GM13977 (cell line): ENCODE measurements around the gene RPS29.

Source experiments
- DNase-seq: peaks from one replicate; pipeline ENCODE4 v3.0.0; 2012; ENCODE audit warnings: low spot score
- in situ Hi-C: fragments of 300-500 bp; cut with MboI; formaldehyde crosslinking; loops from one replicate; pipeline ENCODE4 v1.12.0; 2022; ENCODE audit warnings: low sequenced_read_pairs, low pct_unique_long_range_greater_than_20kb, mixed read lengths, inconsistent platforms; ENCODE audit not compliant: unreplicated experiment
- TF ChIP-seq, protein P1 (sequence below): IDR thresholded peaks from 2 replicates; pipeline ENCODE4 v1.5.1; 2012; ENCODE audit warnings: mild to moderate bottlenecking, control low read depth; ENCODE audit not compliant: insufficient read depth; ENCODE audit errors: extremely low read depth, missing control alignments

Gene RPS29

DNA sequence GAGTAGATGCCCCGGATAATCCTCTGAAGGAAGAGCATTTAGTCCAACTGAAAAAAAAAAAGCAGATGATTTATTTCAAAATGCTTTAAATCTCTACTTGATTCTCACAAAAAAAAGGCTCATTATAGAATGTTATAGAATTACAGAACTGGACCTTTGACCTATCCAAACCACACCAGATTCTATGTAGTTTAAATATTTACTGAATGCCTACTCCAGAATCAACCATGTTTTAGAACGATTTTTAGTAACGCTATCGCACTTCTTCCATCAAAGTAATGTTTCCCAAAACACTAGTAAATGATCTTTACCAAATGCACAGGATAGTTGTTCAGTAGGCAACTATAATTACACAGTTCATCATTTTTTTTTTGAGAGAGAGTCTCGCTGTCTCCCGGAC is 2.6 kb downstream of the RPS29 start:
- in situ Hi-C loops = no loop called here
- TF ChIP-seq, protein P1, sequence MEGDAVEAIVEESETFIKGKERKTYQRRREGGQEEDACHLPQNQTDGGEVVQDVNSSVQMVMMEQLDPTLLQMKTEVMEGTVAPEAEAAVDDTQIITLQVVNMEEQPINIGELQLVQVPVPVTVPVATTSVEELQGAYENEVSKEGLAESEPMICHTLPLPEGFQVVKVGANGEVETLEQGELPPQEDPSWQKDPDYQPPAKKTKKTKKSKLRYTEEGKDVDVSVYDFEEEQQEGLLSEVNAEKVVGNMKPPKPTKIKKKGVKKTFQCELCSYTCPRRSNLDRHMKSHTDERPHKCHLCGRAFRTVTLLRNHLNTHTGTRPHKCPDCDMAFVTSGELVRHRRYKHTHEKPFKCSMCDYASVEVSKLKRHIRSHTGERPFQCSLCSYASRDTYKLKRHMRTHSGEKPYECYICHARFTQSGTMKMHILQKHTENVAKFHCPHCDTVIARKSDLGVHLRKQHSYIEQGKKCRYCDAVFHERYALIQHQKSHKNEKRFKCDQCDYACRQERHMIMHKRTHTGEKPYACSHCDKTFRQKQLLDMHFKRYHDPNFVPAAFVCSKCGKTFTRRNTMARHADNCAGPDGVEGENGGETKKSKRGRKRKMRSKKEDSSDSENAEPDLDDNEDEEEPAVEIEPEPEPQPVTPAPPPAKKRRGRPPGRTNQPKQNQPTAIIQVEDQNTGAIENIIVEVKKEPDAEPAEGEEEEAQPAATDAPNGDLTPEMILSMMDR = no peak
- DNase-seq = no peak

GRCh38 chr14:49582113-49582977 is 3.8 kb downstream of the RPS29 start:
- DNase-seq = no peak
- in situ Hi-C loops = no loop called here
- TF ChIP-seq, protein P1 = no peak

GRCh38 chr14:49581209-49582112 is 4.7 kb downstream of the RPS29 start:
- TF ChIP-seq, protein P1 = no peak
- in situ Hi-C loops = no loop called here
- no peak for DNase-seq

DNA sequence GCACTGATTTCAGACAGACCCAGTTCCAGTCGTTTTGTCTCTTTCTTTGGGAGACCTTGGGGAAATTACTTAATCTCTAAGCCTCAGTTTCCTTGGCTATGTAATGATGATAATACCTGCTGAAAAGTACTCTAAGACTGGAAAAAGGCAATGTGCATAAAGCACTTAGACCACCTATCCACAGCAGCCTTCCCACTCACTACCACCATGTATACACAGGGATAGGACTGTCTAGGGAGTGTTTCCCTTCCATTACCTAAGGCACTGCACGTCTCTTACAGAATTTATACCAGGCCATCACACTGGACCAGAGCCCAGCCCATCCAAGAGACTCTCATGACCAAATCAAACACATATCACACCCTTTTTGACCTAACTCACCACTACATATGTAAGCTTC is 6.3 kb downstream of the RPS29 start:
- TF ChIP-seq, protein P1 = no peak
- DNase-seq = no peak
- in situ Hi-C loops = no loop called here

- TF ChIP-seq, protein P1 = no peak
- no peak for DNase-seq
- in situ Hi-C loops = no loop called here
These were observed 8.0 kb downstream of the RPS29 start for GRCh38 chr14:49578141-49578540.

GRCh38 chr14:49574038-49574437 is 12.1 kb downstream of the RPS29 start:
- in situ Hi-C loops = no loop called here
- no peak for DNase-seq
- TF ChIP-seq, protein P1 = no peak
